ENCODE measurements around the gene ICAM5.

ICAM5 gene

DNA sequence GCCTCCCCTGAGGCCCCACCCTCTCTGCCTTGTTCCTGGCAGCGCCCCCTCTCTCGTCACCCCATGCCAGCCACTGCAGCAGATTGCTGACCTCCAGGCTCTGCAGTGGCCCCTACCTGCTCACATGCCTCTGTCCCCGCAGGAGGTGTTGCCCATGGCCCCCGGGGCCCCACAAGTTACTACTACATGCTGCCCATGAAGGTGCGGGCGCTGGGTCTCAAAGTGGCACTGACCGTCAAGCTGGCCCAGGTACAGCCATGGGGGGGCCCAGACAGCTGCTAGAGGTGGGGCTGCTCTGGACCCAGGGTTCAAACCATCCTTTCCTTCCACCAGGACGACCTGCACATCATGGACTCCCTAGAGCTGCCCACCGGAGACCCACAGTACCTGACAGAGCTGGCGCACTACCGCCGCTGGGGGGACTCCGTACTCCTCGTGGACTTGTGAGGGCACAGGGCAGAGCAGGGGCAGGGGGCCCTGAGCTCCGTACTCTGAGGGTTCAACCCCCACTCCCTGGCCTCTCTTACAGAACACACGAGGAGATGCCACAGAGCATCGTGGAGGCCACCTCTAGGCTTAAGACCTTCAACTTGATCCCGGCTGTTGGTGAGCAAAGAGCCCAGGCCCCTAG, 31.6 kb upstream of the ICAM5 start:
- H3K9me3 ChIP-seq, result no peaks in the 10 kb centered on the region
- no peaks in the 10 kb centered on the region for H3K4me1 ChIP-seq
- in situ Hi-C loops (cut with MboI; ENCODE audit: low sequenced_read_pairs), result no loop called here
- H3K36me3 ChIP-seq (replicated peaks), result peaks cover 56% of the 10 kb centered on the region
- DNase-seq (ENCODE audit: low spot score in 2 of 2), result no peak
- H3K4me3 ChIP-seq, result no peak overlapping the region
- no peaks in the 10 kb centered on the region for H3K27me3 ChIP-seq (ENCODE audit: low read depth)

DNA sequence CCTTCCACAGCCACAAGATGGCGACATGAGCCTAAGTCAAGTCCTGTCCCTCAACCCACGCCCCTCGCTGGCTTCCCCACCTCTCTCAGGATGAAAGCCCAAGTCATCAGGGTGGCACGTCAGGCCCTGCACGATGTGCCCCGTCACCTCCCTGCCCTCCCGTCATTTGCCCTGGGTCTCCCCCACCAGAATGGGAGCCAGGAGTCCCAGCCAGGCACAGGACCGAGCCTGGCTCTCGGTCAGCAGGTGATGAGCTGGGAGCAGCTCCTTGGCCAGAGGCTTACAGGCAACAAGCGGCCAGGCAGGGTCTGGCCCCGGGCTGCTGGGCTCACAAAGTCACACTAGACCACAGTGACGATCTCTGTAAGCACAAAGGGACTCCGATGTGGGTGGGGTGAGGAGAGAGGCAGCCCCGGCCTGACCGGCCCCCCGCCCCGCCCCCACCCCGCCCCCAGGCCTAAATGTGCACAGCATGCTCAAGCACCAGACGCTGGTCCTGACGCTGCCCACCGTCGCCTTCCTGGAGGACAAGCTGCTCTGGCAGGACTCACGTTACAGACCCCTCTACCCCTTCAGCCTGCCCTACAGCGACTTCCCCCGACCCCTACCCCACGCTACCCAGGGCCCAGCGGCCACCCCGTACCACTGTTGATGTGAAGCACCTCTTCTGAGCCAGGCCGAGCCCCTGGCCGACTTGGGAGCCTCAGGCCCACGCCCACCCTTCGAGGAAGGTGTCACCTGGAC, 30.4 kb upstream of the ICAM5 start:
- H3K27me3 ChIP-seq (ENCODE audit: low read depth), result no peaks in the 10 kb centered on the region
- in situ Hi-C loops (cut with MboI; ENCODE audit: low sequenced_read_pairs), result no loop called here
- no peak overlapping the region for H3K4me3 ChIP-seq
- no peaks in the 10 kb centered on the region for H3K4me1 ChIP-seq
- peak; percentile 82 to 96 for DNase-seq (ENCODE audit: low spot score in 2 of 2)
- H3K36me3 ChIP-seq (replicated peaks), result peaks cover 52% of the 10 kb centered on the region
- H3K9me3 ChIP-seq, result no peaks in the 10 kb centered on the region

DNA sequence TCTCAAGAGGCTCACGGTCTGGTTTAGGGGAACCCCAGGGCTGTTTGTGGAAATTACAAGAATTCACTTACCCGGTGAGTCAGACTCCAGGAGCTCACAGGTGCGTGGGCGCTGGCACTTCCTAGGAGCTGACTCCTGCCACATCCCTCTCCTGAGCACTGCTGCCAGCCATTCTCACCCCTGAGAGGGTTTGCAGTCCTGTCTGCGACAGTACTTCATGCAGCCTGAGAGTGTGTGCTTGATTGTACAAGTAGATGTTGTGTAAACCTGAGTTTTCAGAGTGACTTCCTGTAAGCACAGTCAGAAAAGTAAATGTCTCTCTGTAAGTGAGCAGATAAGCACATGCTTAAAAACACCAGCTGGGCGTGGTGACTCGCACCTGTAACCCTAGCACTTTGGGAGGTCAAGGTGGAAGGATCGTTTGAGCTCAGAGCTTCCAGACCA, 29.6 kb upstream of the ICAM5 start:
- Histone ChIP-seq H3K36me3 (replicated peaks) (peaks cover 43% of the 10 kb centered on the region), H3K4me1 (no peaks in the 10 kb centered on the region), H3K27me3 (ENCODE audit: low read depth) (no peaks in the 10 kb centered on the region), H3K9me3 (no peaks in the 10 kb centered on the region), H3K4me3 (no peak overlapping the region)
- in situ Hi-C loops (cut with MboI; ENCODE audit: low sequenced_read_pairs), result no loop called here
- DNase-seq (ENCODE audit: low spot score in 2 of 2), result no peak

DNA sequence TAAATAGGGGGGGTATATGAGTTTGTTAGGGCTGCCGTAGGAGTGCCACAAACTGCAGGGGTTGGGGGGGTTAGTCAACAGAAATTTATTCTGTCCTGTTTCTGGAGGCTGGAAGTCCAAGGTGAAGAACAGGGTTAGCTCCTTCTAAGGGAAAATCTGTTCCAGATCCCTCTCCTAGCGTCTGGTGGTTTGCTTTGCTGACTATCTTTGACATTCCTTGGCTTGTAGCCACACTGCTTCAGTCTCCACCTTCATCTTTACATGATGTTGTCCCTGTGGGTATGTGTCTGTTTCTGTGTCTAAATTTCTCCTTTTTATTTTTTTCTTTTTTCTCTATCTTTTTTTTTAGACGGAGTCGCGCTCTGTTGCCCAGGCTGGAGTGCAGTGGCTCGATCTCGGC, 27.0 kb upstream of the ICAM5 start:
- H3K4me3 ChIP-seq, result no peak overlapping the region
- H3K27me3 ChIP-seq (ENCODE audit: low read depth), result no peaks in the 10 kb centered on the region
- in situ Hi-C loops (cut with MboI; ENCODE audit: low sequenced_read_pairs), result no loop called here
- no peak for DNase-seq (ENCODE audit: low spot score in 2 of 2)
- H3K4me1 ChIP-seq, result no peaks in the 10 kb centered on the region
- peaks cover 22% of the 10 kb centered on the region for H3K36me3 ChIP-seq (replicated peaks)
- no peaks in the 10 kb centered on the region for H3K9me3 ChIP-seq

DNA sequence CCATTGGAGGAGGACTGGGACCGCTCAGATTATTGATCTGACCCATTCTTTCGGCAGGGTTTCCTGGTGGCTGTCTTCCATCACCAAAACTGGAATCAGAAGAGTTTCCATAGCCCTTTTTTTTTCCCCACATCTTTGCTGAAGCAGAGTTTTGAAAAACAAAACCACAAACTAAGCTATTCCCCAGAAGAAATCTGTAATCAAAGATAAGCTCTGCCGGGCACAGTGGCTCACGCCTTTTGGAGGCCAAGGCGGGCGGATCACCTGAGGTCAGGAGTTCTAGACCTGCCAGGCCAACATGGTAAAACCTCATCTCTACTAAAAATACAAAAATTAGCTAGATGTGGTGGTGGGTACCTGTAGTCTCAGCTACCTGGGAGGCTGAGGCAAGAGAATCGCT, 23.0 kb upstream of the ICAM5 start:
- Histone ChIP-seq H3K36me3 (replicated peaks) (no peaks in the 10 kb centered on the region), H3K4me3 (no peak overlapping the region), H3K4me1 (peaks cover 9% of the 10 kb centered on the region), H3K27me3 (ENCODE audit: low read depth) (peaks cover 4% of the 10 kb centered on the region; the same call in 1 of the 2 replicates), H3K9me3 (no peaks in the 10 kb centered on the region)
- DNase-seq (ENCODE audit: low spot score in 2 of 2), result no peak
- in situ Hi-C loops (cut with MboI; ENCODE audit: low sequenced_read_pairs), result no loop called here

GRCh38 chr19:10268071-10268470, 21.7 kb upstream of the ICAM5 start:
- no peaks in the 10 kb centered on the region for H3K9me3 ChIP-seq
- no peaks in the 10 kb centered on the region for H3K36me3 ChIP-seq (replicated peaks)
- in situ Hi-C loops (cut with MboI; ENCODE audit: low sequenced_read_pairs), result no loop called here
- DNase-seq (ENCODE audit: low spot score in 2 of 2), result no peak
- H3K27me3 ChIP-seq (ENCODE audit: low read depth), result peaks cover 4% of the 10 kb centered on the region; the same call in 1 of the 2 replicates
- H3K4me1 ChIP-seq, result peaks cover 9% of the 10 kb centered on the region
- no peak overlapping the region for H3K4me3 ChIP-seq

DNA sequence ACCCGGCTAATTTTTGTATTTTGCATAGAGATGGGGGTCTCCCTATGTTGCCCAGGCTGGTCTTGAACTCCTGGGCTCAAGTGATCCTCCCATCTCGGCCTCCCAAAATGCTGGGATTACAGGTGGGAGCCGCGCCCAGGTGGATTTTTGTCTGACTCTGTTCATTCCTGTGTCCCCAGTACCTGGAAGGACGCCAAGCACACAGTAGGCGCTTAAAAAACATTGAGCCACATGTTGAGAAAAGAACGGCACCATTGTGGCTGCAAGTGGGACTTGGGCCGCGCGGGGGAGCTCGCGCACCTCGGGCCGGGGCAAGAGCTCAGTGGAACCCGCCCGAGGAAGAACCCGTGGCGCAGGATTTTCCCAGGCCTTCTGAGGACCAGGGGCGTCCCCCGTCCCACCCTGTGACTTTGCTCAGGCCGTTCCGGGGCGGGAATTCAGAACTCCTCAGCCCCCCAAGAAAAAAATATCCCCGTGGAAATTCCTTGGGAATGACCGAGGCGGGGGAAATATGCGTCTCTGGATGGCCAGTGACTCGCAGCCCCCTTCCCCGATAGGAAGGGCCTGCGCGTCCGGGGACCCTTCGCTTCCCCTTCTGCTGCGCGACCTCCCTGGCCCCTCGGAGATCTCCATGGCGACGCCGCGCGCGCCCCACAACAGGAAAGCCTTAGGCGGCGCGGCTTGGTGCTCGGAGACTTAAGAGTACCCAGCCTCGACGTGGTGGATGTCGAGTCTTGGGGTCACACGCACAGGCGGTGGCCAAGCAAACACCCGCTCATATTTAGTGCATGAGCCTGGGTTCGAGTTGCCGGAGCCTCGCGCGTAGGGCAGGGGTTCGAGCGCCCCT, 20.2 kb upstream of the ICAM5 start:
- no peaks in the 10 kb centered on the region for H3K9me3 ChIP-seq
- peaks cover 4% of the 10 kb centered on the region; the same call in 1 of the 2 replicates for H3K27me3 ChIP-seq (ENCODE audit: low read depth)
- peaks cover 9% of the 10 kb centered on the region for H3K4me1 ChIP-seq
- in situ Hi-C loops (cut with MboI; ENCODE audit: low sequenced_read_pairs), result loop anchor here (5.0 kb wide), 1 partner anchor 118 kb away; no protein-coding TSS in a partner anchor
- DNase-seq (ENCODE audit: low spot score in 2 of 2), result peak; percentile 41 to 91
- peak overlapping the region; percentile 9 for H3K4me3 ChIP-seq
- H3K36me3 ChIP-seq (replicated peaks), result no peaks in the 10 kb centered on the region

GRCh38 chr19:10270180-10270615, 19.6 kb upstream of the ICAM5 start:
- no peaks in the 10 kb centered on the region for H3K9me3 ChIP-seq
- H3K36me3 ChIP-seq (replicated peaks), result no peaks in the 10 kb centered on the region
- peaks cover 9% of the 10 kb centered on the region for H3K4me1 ChIP-seq
- H3K27me3 ChIP-seq (ENCODE audit: low read depth), result peaks cover 4% of the 10 kb centered on the region; the same call in 1 of the 2 replicates
- peak overlapping the region; percentile 9; the same call in 1 of the 2 replicates for H3K4me3 ChIP-seq
- no peak for DNase-seq (ENCODE audit: low spot score in 2 of 2)
- in situ Hi-C loops (cut with MboI; ENCODE audit: low sequenced_read_pairs), result loop anchor here (5.0 kb wide), 1 partner anchor 117 kb away; no protein-coding TSS in a partner anchor

DNA sequence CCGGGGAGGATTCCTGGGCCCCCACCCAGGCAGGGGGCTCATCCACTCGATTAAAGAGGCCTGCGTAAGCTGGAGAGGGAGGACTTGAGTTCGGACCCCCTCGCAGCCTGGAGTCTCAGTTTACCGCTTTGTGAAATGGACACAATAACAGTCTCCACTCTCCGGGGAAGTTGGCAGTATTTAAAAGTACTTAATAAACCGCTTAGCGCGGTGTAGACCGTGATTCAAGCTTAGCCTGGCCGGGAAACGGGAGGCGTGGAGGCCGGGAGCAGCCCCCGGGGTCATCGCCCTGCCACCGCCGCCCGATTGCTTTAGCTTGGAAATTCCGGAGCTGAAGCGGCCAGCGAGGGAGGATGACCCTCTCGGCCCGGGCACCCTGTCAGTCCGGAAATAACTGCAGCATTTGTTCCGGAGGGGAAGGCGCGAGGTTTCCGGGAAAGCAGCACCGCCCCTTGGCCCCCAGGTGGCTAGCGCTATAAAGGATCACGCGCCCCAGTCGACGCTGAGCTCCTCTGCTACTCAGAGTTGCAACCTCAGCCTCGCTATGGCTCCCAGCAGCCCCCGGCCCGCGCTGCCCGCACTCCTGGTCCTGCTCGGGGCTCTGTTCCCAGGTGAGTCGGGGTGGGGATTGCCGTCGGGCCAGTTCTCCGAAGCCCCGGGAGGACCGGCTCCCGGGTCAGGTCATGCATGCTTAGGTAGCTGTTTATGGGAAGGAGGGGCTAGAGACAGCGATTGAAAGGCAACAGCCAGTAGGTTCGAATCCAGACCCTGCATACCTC, 18.9 kb upstream of the ICAM5 start, which contains the start of gene ICAM1:
Gene ICAM1 (plus strand): TSS at position 505 of the 779 bp plus-strand sequence. CDS start 40 bp downstream, at position 545.
- peak in 1 of 2 experiments; percentile 61 for DNase-seq (ENCODE audit: low spot score in 2 of 2)
- Histone ChIP-seq H3K27me3 (ENCODE audit: low read depth) (peaks cover 4% of the 10 kb centered on the region; the same call in 1 of the 2 replicates), H3K4me3 (peak within 1 kb of the TSS; percentile 9; the same call in 1 of the 2 replicates), H3K36me3 (replicated peaks) (no peaks in the 10 kb centered on the region), H3K9me3 (no peaks in the 10 kb centered on the region), H3K4me1 (peaks cover 9% of the 10 kb centered on the region)
- in situ Hi-C loops (cut with MboI; ENCODE audit: low sequenced_read_pairs), result loop anchor here (5.0 kb wide), 1 partner anchor 116 kb away; no protein-coding TSS in a partner anchor

DNA sequence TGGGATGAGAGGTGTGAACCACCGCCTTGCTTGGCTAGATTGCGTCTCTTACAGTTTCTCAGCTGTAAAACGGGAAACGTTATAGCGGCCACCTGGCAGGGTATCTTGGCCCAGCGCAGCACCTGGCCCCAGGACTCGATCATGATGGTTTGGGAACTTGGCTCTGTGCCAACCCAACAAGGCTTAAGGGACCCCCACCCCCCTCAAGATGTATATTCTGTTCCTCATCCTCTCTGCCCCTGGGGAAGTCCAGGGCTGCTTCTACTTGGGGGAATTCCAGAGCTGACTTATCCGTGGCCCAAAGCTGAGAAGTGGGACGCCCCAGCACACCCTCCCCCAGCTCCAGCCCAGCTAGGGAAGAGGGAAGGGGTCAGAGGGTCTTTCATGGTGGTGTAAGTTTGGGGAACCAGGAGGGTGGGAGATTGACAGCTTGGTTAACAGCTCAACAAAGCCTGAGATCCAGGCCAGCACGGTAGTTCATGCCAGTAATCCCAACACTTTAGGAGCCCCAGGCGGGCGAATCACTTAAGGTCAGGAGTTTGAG, 18.1 kb upstream of the ICAM5 start:
- DNase-seq (ENCODE audit: low spot score in 2 of 2), result no peak
- Histone ChIP-seq H3K27me3 (ENCODE audit: low read depth) (peaks cover 4% of the 10 kb centered on the region; the same call in 1 of the 2 replicates), H3K9me3 (no peaks in the 10 kb centered on the region), H3K4me3 (no peak overlapping the region), H3K4me1 (peaks cover 9% of the 10 kb centered on the region), H3K36me3 (replicated peaks) (no peaks in the 10 kb centered on the region)
- in situ Hi-C loops (cut with MboI; ENCODE audit: low sequenced_read_pairs), result loop anchor here (5.0 kb wide), 1 partner anchor 116 kb away; no protein-coding TSS in a partner anchor

- H3K4me1 ChIP-seq, result peaks cover 8% of the 10 kb centered on the region
- H3K36me3 ChIP-seq (replicated peaks), result no peaks in the 10 kb centered on the region
- no peak for DNase-seq (ENCODE audit: low spot score in 2 of 2)
- peaks cover 4% of the 10 kb centered on the region; the same call in 1 of the 2 replicates for H3K27me3 ChIP-seq (ENCODE audit: low read depth)
- no peaks in the 10 kb centered on the region for H3K9me3 ChIP-seq
- in situ Hi-C loops (cut with MboI; ENCODE audit: low sequenced_read_pairs), result loop anchor here (5.0 kb wide), 1 partner anchor 113 kb away; no protein-coding TSS in a partner anchor
- no peak overlapping the region for H3K4me3 ChIP-seq
These were observed 15.2 kb upstream of the ICAM5 start for GRCh38 chr19:10274589-10274988.

- DNase-seq (ENCODE audit: low spot score in 2 of 2), result no peak
- Histone ChIP-seq H3K4me3 (no peak overlapping the region), H3K27me3 (ENCODE audit: low read depth) (no peaks in the 10 kb centered on the region), H3K36me3 (replicated peaks) (no peaks in the 10 kb centered on the region), H3K4me1 (no peaks in the 10 kb centered on the region), H3K9me3 (no peaks in the 10 kb centered on the region)
- in situ Hi-C loops (cut with MboI; ENCODE audit: low sequenced_read_pairs), result no loop called here
These were observed 11.8 kb upstream of the ICAM5 start for GRCh38 chr19:10277795-10278589.

Data from HAP-1 (cell line).